GM12878 (cell line): ENCODE measurements around the gene ZNF629. TPM values are rescaled to one million over a fixed set of nuclear protein-coding genes. Genes with fewer than 3 reads are reported as not detected.
A peak's percentile ranks its signal among the peaks of the same experiment; 100 is the strongest.

ENCODE experiments used
- BACH1 ChIP-seq: fragments of 450-650 bp; IDR thresholded peaks from 2 replicates; pipeline ENCODE4 v1.6.1; 2017; ENCODE audit warnings: mild to moderate bottlenecking, borderline replicate concordance
- BHLHE40 ChIP-seq, 2 experiments: fragments of 450-650 bp in 1 of 2; IDR thresholded peaks; 2 replicates each; pipeline ENCODE4 v1.6.1; 2011 to 2017; ENCODE audit warnings: low read depth in 2 of 2, borderline replicate concordance in 1 of 2, improper control_type of control experiment in 1 of 2, low read length in 1 of 2, mild to moderate bottlenecking in 1 of 2
- CBX3 ChIP-seq: fragments of 200-600 bp; sonication (generic); IDR thresholded peaks from 2 replicates; pipeline ENCODE4 v1.6.1; 2016; ENCODE audit warnings: low read depth, borderline replicate concordance
- CEBPB ChIP-seq, 2 experiments: fragments of 150-350 bp in 1 of 2; IDR thresholded peaks; 2 replicates each; pipeline ENCODE4 v1.6.1; 2012 to 2014; ENCODE audit warnings: low read depth in 2 of 2, low read length in 2 of 2, borderline replicate concordance in 1 of 2, inconsistent platforms in 1 of 2
- CHD2 ChIP-seq: IDR thresholded peaks from 2 replicates; pipeline ENCODE4 v1.6.1; 2011; ENCODE audit warnings: low read depth, low read length, improper control_type of control experiment, borderline replicate concordance
- CREB1 ChIP-seq: IDR thresholded peaks from 2 replicates; pipeline ENCODE4 v1.6.1; 2012; ENCODE audit warnings: low read depth, mild to moderate bottlenecking, inconsistent platforms
- CREM ChIP-seq: IDR thresholded peaks from 2 replicates; pipeline ENCODE4 v1.6.1; 2014; ENCODE audit warnings: antibody characterized with exemption, low read depth
- DPF2 ChIP-seq: fragments of 450-650 bp; IDR thresholded peaks from 2 replicates; pipeline ENCODE4 v1.6.1; 2017; ENCODE audit warnings: mild to moderate bottlenecking
- EED ChIP-seq: sonication (generic); IDR thresholded peaks from 2 replicates; pipeline ENCODE4 v1.6.1; 2016; ENCODE audit warnings: antibody characterized with exemption, low read depth
- IKZF1 ChIP-seq: fragments of 450-650 bp; conservative IDR thresholded peaks from 2 replicates; pipeline ENCODE4 v1.6.1; 2017; ENCODE audit warnings: antibody characterized with exemption, mild to moderate bottlenecking
- MLLT1 ChIP-seq: fragments of 450-650 bp; IDR thresholded peaks from 2 replicates; pipeline ENCODE4 v1.6.1; 2016; ENCODE audit warnings: mild to moderate bottlenecking
- MTA3 ChIP-seq: IDR thresholded peaks from 2 replicates; pipeline ENCODE4 v1.6.1; 2012; ENCODE audit warnings: low read length, inconsistent platforms, borderline replicate concordance
- NR2C1 ChIP-seq: fragments of 450-650 bp; IDR thresholded peaks from 2 replicates; pipeline ENCODE4 v1.6.1; 2017; ENCODE audit warnings: antibody characterized with exemption, mild to moderate bottlenecking, moderate library complexity
- PAX5 ChIP-seq: IDR thresholded peaks from 2 replicates; pipeline ENCODE4 v1.6.1; 2011; ENCODE audit warnings: low read depth, low read length, borderline replicate concordance
- PML ChIP-seq: IDR thresholded peaks from 2 replicates; pipeline ENCODE4 v1.6.1; 2012; ENCODE audit warnings: low read length, inconsistent platforms
- POLR2AphosphoS2 ChIP-seq: IDR thresholded peaks from 2 replicates; pipeline ENCODE4 v1.6.1; 2011; ENCODE audit warnings: low read depth, mild to moderate bottlenecking, low read length, improper control_type of control experiment, moderate library complexity
- POLR2AphosphoS5 ChIP-seq: IDR thresholded peaks from 2 replicates; pipeline ENCODE4 v1.6.1; 2011; ENCODE audit warnings: mild to moderate bottlenecking, low read length, inconsistent platforms
- RB1 ChIP-seq: fragments of 450-650 bp; formaldehyde crosslinking; IDR thresholded peaks from 2 replicates; pipeline ENCODE4 v1.6.1; 2017; ENCODE audit warnings: mild to moderate bottlenecking, borderline replicate concordance
- RUNX3 ChIP-seq: IDR thresholded peaks from 2 replicates; pipeline ENCODE4 v1.6.1; 2012; ENCODE audit warnings: low read length, inconsistent platforms
- SIX5 ChIP-seq: IDR thresholded peaks from 2 replicates; pipeline ENCODE4 v1.6.1; 2011; ENCODE audit warnings: mild to moderate bottlenecking, low read depth, low read length, moderate library complexity; ENCODE audit not compliant: severe bottlenecking
- STAT3 ChIP-seq: IDR thresholded peaks from 2 replicates; pipeline ENCODE4 v1.6.1; 2011; ENCODE audit warnings: low read depth, low read length, improper control_type of control experiment
- TARDBP ChIP-seq: IDR thresholded peaks from 2 replicates; pipeline ENCODE4 v1.6.1; 2016; ENCODE audit warnings: borderline replicate concordance
- USF2 ChIP-seq: IDR thresholded peaks from 2 replicates; pipeline ENCODE4 v1.6.1; 2011; ENCODE audit warnings: low read depth, low read length, improper control_type of control experiment, borderline replicate concordance
- YY1 ChIP-seq: IDR thresholded peaks from 2 replicates; pipeline ENCODE4 v1.6.1; 2011; ENCODE audit warnings: low read depth, mild to moderate bottlenecking, low read length
- ZBTB4 ChIP-seq: fragments of 450-650 bp; formaldehyde crosslinking; IDR thresholded peaks from 2 replicates; pipeline ENCODE4 v1.4.0; 2022; ENCODE audit warnings: mild to moderate bottlenecking, moderate library complexity
- ZNF207 ChIP-seq: fragments of 450-650 bp; IDR thresholded peaks from 2 replicates; pipeline ENCODE4 v1.6.1; 2014; ENCODE audit warnings: antibody characterized with exemption, mild to moderate bottlenecking, borderline replicate concordance
- polyA plus RNA-seq, 11 experiments: library from polyadenylated mRNA; depleted of rRNA in 4 of 11; unstranded in 6 of 11; stranded (reverse) in 5 of 11; fragments of >200 nt; fragmentation: Nextera tagmentation in 4 of 11; fragmentation: Illumina TruSeq in 1 of 11; extraction: Ambion mirVana in 4 of 11; extraction: Trizol in 1 of 11; gene quantifications; 1 replicate in 1 of 11; 2 replicates in 10 of 11; pipeline versions ENCODE4 v1.2.1 to v1.2.3, GENCODE V29; 2011 to 2016; ENCODE audit warnings: inconsistent platforms in 2 of 11, missing spikeins in 2 of 11, low read depth in 1 of 11
- total RNA-seq, 4 experiments: library from RNA; depleted of rRNA in 3 of 4; stranded (reverse); fragments of >200 nt in 3 of 4; fragmentation: Illumina TruSeq in 1 of 4; extraction: Trizol in 1 of 4; gene quantifications; 2 replicates each; pipeline versions ENCODE4 v1.2.1 to v1.2.3, GENCODE V29; 2013 to 2021

ZNF629 gene
- total and polyA plus RNA-seq, 10 of the 15 experiments (the other 5 are each of a cell fraction or from before 2014, with no cell fraction given), result 0.02 to 0.69 (median 0.40) TPM

- TF ChIP-seq ZBTB4 (no peak), DPF2 (peak; percentile 55; the same call in 1 of the 2 replicates), MLLT1 (no peak), NR2C1 (0 out of 2 replicates have a peak, but pooled peaks have one; percentile 21), TARDBP (peak; percentile 76; the same call in 1 of the 2 replicates), PML (peak; percentile 29; the same call in 1 of the 2 replicates), EED (0 out of 2 replicates have a peak, but pooled peaks have one; percentile 16), IKZF1 (peak; percentile 70), BHLHE40 (IDR thresholded peaks at IDR 0.05; ENCODE audit: borderline replicate concordance in 1 of 2, low read depth in 2 of 2, low read length in 1 of 2) (peak in 1 of 2 experiments; percentile 52; a peak in 2 of 4 replicates), CREM (peak; percentile 82), BACH1 (0 out of 2 replicates have a peak, but pooled peaks have one; percentile 24), CHD2 (0 out of 2 replicates have a peak, but pooled peaks have one; percentile 33), RB1 (no peak), PAX5 (0 out of 2 replicates have a peak, but pooled peaks have one; percentile 34), MTA3 (peak; percentile 44; the same call in 1 of the 2 replicates), POLR2AphosphoS2 (peak; percentile 65; the same call in 1 of the 2 replicates), ZNF207 (no peak), CEBPB (IDR thresholded peaks at IDR 0.05; ENCODE audit: borderline replicate concordance in 1 of 2, low read depth in 2 of 2, low read length in 2 of 2) (peak in 1 of 2 experiments; percentile 77; a peak in 1 of 4 replicates), SIX5 (peak; percentile 90), CREB1 (peak; percentile 91), RUNX3 (peak; percentile 34), USF2 (no peak), YY1 (peak; percentile 94), POLR2AphosphoS5 (peak; percentile 60; the same call in 1 of the 2 replicates), STAT3 (no peak), CBX3 (no peak)
Measured at GRCh38 chr16:30775392-30776188, 11.4 kb downstream of the ZNF629 start (continued).
